Upper lobe of right lung (tissue), 1 donor: Measurements from ENCODE around the gene RBBP6. TPM values are rescaled to one million over a fixed set of nuclear protein-coding genes. Genes with fewer than 3 reads are reported as not detected.

Experiments
- ATAC-seq: fragments of 200-7000 bp; cut with Tn5 transposase; one replicate; pipeline ENCODE4 v1.9.1; 2020; ENCODE audit warnings: mild to moderate bottlenecking, moderate library complexity
- DNase-seq: peaks from one replicate; pipeline ENCODE4 v3.0.0-alpha.2; 2020
- H3K27ac ChIP-seq: fragments of 200-600 bp; one replicate; pipeline ENCODE4 v1.8.0; 2022
- H3K27me3 ChIP-seq: fragments of 200-600 bp; one replicate; pipeline ENCODE4 v1.8.0; 2022; ENCODE audit warnings: mild to moderate bottlenecking
- H3K36me3 ChIP-seq: fragments of 200-600 bp; one replicate; pipeline ENCODE4 v1.8.0; 2022
- H3K4me1 ChIP-seq: fragments of 200-600 bp; one replicate; pipeline ENCODE4 v1.8.0; 2022
- H3K4me3 ChIP-seq: fragments of 200-600 bp; one replicate; pipeline ENCODE4 v1.8.0; 2022; ENCODE audit warnings: mild to moderate bottlenecking
- H3K9me3 ChIP-seq: fragments of 200-600 bp; one replicate; pipeline ENCODE4 v1.8.0; 2022
- intact Hi-C: fragments of 100-400 bp; cut with DNase I; formaldehyde crosslinking; loops from one replicate; pipeline ENCODE4 v1.11.0; 2022
- total RNA-seq: library from RNA; stranded (reverse); fragmentation: NEBNext Ultra II Directional; extraction: Animal tissue kit (Norgen Biotek cat#: 25700); gene quantifications from one replicate; pipeline ENCODE4 v1.2.1, GENCODE V29; 2021
- TF ChIP-seq, protein P1 (sequence below): fragments of 200-600 bp; IDR thresholded peaks from one replicate; pipeline ENCODE4 v1.8.0; 2022; ENCODE audit warnings: antibody characterized with exemption
- donor health status: DM: no; HTN: yes; CAD: no; lungs with severe emphysema.

Gene RBBP6
- total RNA-seq, 1 donor from 2014 or later: 43.8 TPM

DNA sequence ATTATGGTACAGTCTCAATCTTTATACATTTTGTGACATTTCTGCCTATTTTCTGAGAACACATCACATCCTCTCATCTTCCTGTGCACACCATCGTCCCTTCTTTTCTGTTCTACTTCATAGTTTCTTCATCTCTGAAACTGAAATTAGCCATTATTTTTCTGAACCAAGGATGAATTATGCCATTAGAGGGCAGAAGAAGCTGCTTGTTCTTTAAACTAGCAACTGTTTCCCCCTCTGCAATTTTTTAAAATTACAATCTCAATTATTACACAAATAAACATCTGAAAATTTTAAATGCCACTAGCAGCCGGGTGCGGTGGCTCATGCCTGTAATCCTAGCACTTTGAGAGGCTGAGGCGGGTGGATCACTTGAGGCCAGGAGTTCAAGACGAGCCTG is 41.3 kb downstream of the RBBP6 start:
- H3K27ac ChIP-seq: no peak overlapping the region
- intact Hi-C loops: no loop called here
- H3K4me1 ChIP-seq: no peaks in the 10 kb centered on the region
- H3K36me3 ChIP-seq: no peaks in the 10 kb centered on the region
- TF ChIP-seq, protein P1, sequence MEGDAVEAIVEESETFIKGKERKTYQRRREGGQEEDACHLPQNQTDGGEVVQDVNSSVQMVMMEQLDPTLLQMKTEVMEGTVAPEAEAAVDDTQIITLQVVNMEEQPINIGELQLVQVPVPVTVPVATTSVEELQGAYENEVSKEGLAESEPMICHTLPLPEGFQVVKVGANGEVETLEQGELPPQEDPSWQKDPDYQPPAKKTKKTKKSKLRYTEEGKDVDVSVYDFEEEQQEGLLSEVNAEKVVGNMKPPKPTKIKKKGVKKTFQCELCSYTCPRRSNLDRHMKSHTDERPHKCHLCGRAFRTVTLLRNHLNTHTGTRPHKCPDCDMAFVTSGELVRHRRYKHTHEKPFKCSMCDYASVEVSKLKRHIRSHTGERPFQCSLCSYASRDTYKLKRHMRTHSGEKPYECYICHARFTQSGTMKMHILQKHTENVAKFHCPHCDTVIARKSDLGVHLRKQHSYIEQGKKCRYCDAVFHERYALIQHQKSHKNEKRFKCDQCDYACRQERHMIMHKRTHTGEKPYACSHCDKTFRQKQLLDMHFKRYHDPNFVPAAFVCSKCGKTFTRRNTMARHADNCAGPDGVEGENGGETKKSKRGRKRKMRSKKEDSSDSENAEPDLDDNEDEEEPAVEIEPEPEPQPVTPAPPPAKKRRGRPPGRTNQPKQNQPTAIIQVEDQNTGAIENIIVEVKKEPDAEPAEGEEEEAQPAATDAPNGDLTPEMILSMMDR: peak; percentile 32
- H3K9me3 ChIP-seq: no peaks in the 10 kb centered on the region
- H3K4me3 ChIP-seq: no peak overlapping the region
- DNase-seq (no peak), ATAC-seq (no peak)
- no peaks in the 10 kb centered on the region for H3K27me3 ChIP-seq

DNA sequence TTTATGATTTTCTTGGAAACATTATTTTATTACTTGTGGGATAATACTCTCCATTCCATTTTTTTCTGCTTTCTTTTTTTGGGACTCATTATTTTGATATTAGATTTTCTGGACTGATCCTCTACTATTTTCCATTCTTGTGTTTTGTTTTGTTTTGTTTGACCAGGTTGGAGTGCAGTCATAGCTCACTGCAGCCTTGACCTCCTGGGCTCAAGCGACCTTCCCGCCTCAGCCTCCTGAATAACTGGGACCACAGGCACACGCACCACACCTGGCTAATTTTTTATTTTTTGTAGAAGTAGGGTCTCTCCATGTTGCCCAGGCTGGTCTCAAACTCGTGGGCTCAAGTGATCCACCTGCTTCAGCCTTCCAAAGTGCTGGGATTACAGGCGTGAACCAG is 44.1 kb downstream of the RBBP6 start:
- TF ChIP-seq, protein P1: no peak
- H3K9me3 ChIP-seq: no peaks in the 10 kb centered on the region
- H3K27me3 ChIP-seq: no peaks in the 10 kb centered on the region
- ATAC-seq (no peak), DNase-seq (no peak)
- no peak overlapping the region for H3K27ac ChIP-seq
- no peaks in the 10 kb centered on the region for H3K4me1 ChIP-seq
- no peak overlapping the region for H3K4me3 ChIP-seq
- no peaks in the 10 kb centered on the region for H3K36me3 ChIP-seq
- intact Hi-C loops: no loop called here

GRCh38 chr16:24589997-24590396 is 50.6 kb downstream of the RBBP6 start:
- H3K4me1 ChIP-seq: no peaks in the 10 kb centered on the region
- ATAC-seq (no peak), DNase-seq (no peak)
- no peaks in the 10 kb centered on the region for H3K27me3 ChIP-seq
- H3K27ac ChIP-seq: no peak overlapping the region
- H3K36me3 ChIP-seq: no peaks in the 10 kb centered on the region
- intact Hi-C loops: no loop called here
- H3K4me3 ChIP-seq: no peak overlapping the region
- TF ChIP-seq, protein P1: no peak
- no peaks in the 10 kb centered on the region for H3K9me3 ChIP-seq

- Histone ChIP-seq H3K27ac (no peak overlapping the region), H3K4me1 (no peaks in the 10 kb centered on the region), H3K9me3 (no peaks in the 10 kb centered on the region), H3K36me3 (no peaks in the 10 kb centered on the region), H3K4me3 (no peak overlapping the region), H3K27me3 (no peaks in the 10 kb centered on the region)
- TF ChIP-seq, protein P1: no peak
- intact Hi-C loops: no loop called here
- no peak for DNase-seq
- ATAC-seq: no peak
These were observed 59.5 kb downstream of the RBBP6 start for GRCh38 chr16:24598777-24599437.

- ATAC-seq: no peak
- Histone ChIP-seq H3K4me1 (peaks cover 9% of the 10 kb centered on the region), H3K27me3 (peaks cover 36% of the 10 kb centered on the region), H3K36me3 (no peaks in the 10 kb centered on the region), H3K9me3 (no peaks in the 10 kb centered on the region), H3K27ac (no peak overlapping the region), H3K4me3 (no peak overlapping the region)
- no peak for DNase-seq
- TF ChIP-seq, protein P1: no peak
- intact Hi-C loops: no loop called here
These were observed 70.0 kb downstream of the RBBP6 start for GRCh38 chr16:24609417-24609739.
